ENCODE data around the gene SLC16A12. TPM values are rescaled to one million over a fixed set of nuclear protein-coding genes. Genes with fewer than 3 reads are reported as not detected.

The SLC16A12 gene
- total RNA-seq, 4 donors from 2014 or later, result 0.72 to 5.8 (median 3.0) TPM

GRCh38 chr10:89384474-89385340, 150.7 kb downstream of the SLC16A12 start:
- no peak for ATAC-seq (ENCODE audit: low FRiP score)
- TF ChIP-seq CTCF (IDR thresholded peaks at IDR 0.05), result no peak
- no peak for DNase-seq (ENCODE audit: low spot score)

GRCh38 chr10:89382757-89383156, 152.6 kb downstream of the SLC16A12 start:
- TF ChIP-seq CTCF (IDR thresholded peaks at IDR 0.05), result no peak
- ATAC-seq (ENCODE audit: low FRiP score) (no peak), DNase-seq (ENCODE audit: low spot score) (no peak)

Other genes with a start within 250 kb of the SLC16A12 start
- 10 to 100 TPM in 1 of 4 donors, 1 to 10 TPM in 3; 2.3 to 17.0 (median 3.4) TPM for gene IFIT2, start 233.5 kb downstream of the SLC16A12 start, total RNA-seq
- gene IFIT3, start 207.6 kb downstream of the SLC16A12 start, total RNA-seq, result 10 to 100 TPM in 3 of 4 donors, 1 to 10 TPM in 1; 9.2 to 58.5 (median 17.2) TPM
- gene IFIT1B, start 157.5 kb downstream of the SLC16A12 start, total RNA-seq, result not detected
- 10 to 100 TPM in 2 of 4 donors, 1 to 10 TPM in 2; 8.1 to 30.9 (median 11.6) TPM for gene IFIT1, start 143.0 kb downstream of the SLC16A12 start, total RNA-seq
- 10 to 100 TPM in 3 of 4 donors, 1 to 10 TPM in 1; 6.9 to 32.8 (median 17.3) TPM for gene IFIT5, start 121.0 kb downstream of the SLC16A12 start, total RNA-seq
- gene PANK1, start 109.6 kb upstream of the SLC16A12 start, total RNA-seq, result 1 to 10 TPM in 3 of 4 donors, under 1 TPM in 1; 0.74 to 5.7 (median 3.5) TPM
- gene KIF20B, start 166.0 kb upstream of the SLC16A12 start, total RNA-seq, result 1 to 10 TPM; 1.7 to 4.1 (median 2.7) TPM